ENCODE data around the gene NAGLU. TPM values are rescaled to one million over a fixed set of nuclear protein-coding genes. Genes with fewer than 3 reads are reported as not detected.

The NAGLU gene
- total and polyA plus RNA-seq, 2 of the 13 experiments (the other 11 are each of a cell fraction or from before 2014, with no cell fraction given), result 28.2 to 40.1 TPM

DNA sequence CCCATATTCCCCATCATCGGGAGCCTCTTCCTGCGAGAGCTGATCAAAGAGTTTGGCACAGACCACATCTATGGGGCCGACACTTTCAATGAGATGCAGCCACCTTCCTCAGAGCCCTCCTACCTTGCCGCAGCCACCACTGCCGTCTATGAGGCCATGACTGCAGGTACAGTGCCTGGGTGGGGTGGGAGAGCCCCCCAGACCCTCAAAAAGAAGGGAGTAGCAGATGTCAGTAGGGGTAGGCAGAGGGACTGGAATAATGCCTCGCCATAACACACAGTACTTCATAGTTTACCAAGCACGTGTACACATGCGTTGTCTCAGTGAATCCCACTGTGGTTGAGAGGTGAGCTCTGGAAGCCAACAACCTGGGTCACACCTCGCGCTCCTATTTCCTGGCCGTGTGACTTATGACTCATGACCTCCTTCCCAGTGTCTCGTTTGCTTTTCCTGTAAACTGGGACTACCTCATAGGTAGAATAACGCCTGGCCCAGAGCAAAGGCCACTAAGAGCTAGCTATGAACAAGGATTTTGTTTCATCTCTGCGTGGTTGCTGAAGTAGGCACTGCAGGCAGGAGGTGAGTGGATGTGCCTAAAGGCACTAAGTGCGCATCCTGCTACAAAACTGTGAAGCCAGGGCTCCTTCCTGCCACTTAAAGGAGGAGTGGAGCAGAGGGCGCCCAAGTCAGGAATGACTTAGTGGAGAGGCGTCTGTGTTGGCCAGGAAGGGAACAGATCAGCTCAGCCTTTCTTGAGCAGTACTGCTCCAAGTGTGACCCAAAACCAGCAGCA lies 5.2 kb downstream of the NAGLU start (continued):
- TF ChIP-seq, protein P1, sequence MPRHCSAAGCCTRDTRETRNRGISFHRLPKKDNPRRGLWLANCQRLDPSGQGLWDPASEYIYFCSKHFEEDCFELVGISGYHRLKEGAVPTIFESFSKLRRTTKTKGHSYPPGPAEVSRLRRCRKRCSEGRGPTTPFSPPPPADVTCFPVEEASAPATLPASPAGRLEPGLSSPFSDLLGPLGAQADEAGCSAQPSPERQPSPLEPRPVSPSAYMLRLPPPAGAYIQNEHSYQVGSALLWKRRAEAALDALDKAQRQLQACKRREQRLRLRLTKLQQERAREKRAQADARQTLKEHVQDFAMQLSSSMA (CRISPR knock-in tag; IDR thresholded peaks at IDR 0.05), result peak; percentile 95
- TF ChIP-seq ZSCAN25 (CRISPR knock-in tag; IDR thresholded peaks at IDR 0.05) (peak; percentile 72; the same call in 1 of the 2 replicates), SRY (CRISPR knock-in tag; IDR thresholded peaks at IDR 0.05) (peak; percentile 97; the same call in 1 of the 2 replicates), NCOR1 (IDR thresholded peaks at IDR 0.05; ENCODE audit: borderline replicate concordance, low read length) (peak; percentile 38; the same call in 1 of the 2 replicates), ZNF143 (CRISPR knock-in tag; IDR thresholded peaks at IDR 0.05) (no peak), ZFY (CRISPR knock-in tag; IDR thresholded peaks at IDR 0.05) (peak; percentile 41; the same call in 1 of the 2 replicates), NFIC (IDR thresholded peaks at IDR 0.05; ENCODE audit: low read length) (peak; percentile 54; the same call in 1 of the 2 replicates), RBFOX2 (IDR thresholded peaks at IDR 0.05; ENCODE audit: low read depth, low read length) (peak; percentile 46; the same call in 1 of the 2 replicates), PRPF4 (IDR thresholded peaks at IDR 0.05; ENCODE audit: low read depth, low read length, poor library complexity, severe bottlenecking) (no peak), ZNF326 (CRISPR knock-in tag; IDR thresholded peaks at IDR 0.05; ENCODE audit: borderline replicate concordance) (no peak)
- TF ChIP-seq, protein P2, sequence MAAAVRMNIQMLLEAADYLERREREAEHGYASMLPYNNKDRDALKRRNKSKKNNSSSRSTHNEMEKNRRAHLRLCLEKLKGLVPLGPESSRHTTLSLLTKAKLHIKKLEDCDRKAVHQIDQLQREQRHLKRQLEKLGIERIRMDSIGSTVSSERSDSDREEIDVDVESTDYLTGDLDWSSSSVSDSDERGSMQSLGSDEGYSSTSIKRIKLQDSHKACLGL (CRISPR knock-in tag; IDR thresholded peaks at IDR 0.05), result peak; percentile 76; the same call in 1 of the 2 replicates
- TF ChIP-seq, protein P3, sequence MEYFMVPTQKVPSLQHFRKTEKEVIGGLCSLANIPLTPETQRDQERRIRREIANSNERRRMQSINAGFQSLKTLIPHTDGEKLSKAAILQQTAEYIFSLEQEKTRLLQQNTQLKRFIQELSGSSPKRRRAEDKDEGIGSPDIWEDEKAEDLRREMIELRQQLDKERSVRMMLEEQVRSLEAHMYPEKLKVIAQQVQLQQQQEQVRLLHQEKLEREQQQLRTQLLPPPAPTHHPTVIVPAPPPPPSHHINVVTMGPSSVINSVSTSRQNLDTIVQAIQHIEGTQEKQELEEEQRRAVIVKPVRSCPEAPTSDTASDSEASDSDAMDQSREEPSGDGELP (IDR thresholded peaks at IDR 0.05; ENCODE audit: borderline replicate concordance, low read depth), result no peak; the same call in 1 of the 2 replicates

Data from HepG2 (cell line).